Activated naive CD4-positive, alpha-beta T cell treated with anti-CD3 and anti-CD28 coated beads, Interleukin-2, amount 50 U/mL, for 16 hours (primary cell): ENCODE results near the gene PARD6A.
"Not testable (repeated sequence)": the region's sequence is repeated elsewhere in the genome, so short reads cannot be mapped to it uniquely, and the experiment has no call there.

Source experiments
- DNase-seq: peaks from one replicate; pipeline ENCODE4 v3.0.0-alpha.2; 2020

PARD6A gene

GRCh38 chr16:67667817-67668494 lies 7.2 kb downstream of the PARD6A start:
- DNase-seq: peak; percentile 84

GRCh38 chr16:67668495-67669157 lies 7.9 kb downstream of the PARD6A start:
- DNase-seq: peak; percentile 45

GRCh38 chr16:67669499-67670101 lies 8.8 kb downstream of the PARD6A start:
- DNase-seq: no peak

- DNase-seq: no peak
These were observed 11.5 kb downstream of the PARD6A start for GRCh38 chr16:67672306-67672705.

GRCh38 chr16:67672739-67673662 lies 12.2 kb downstream of the PARD6A start:
- peak; percentile 56 for DNase-seq

- no peak for DNase-seq
These were observed 13.2 kb downstream of the PARD6A start for GRCh38 chr16:67673712-67674580.

- DNase-seq: no peak
These were observed 14.3 kb downstream of the PARD6A start for GRCh38 chr16:67674851-67675578.

- DNase-seq: no peak
These were observed 14.8 kb downstream of the PARD6A start for GRCh38 chr16:67675579-67675935.

GRCh38 chr16:67675999-67676398 lies 15.2 kb downstream of the PARD6A start:
- DNase-seq: no peak

GRCh38 chr16:67676516-67676915 lies 15.8 kb downstream of the PARD6A start:
- no peak for DNase-seq

GRCh38 chr16:67676939-67677338 lies 16.2 kb downstream of the PARD6A start:
- DNase-seq: no peak

- DNase-seq: no peak
These were observed 17.0 kb downstream of the PARD6A start for GRCh38 chr16:67677712-67678111.

GRCh38 chr16:67678354-67679023 lies 17.7 kb downstream of the PARD6A start:
- DNase-seq: no peak

- DNase-seq: no peak
These were observed 19.5 kb downstream of the PARD6A start for GRCh38 chr16:67679935-67680897.

- no peak for DNase-seq
These were observed 23.0 kb downstream of the PARD6A start for GRCh38 chr16:67683767-67684166.

- DNase-seq: no peak
These were observed 24.8 kb downstream of the PARD6A start for GRCh38 chr16:67685388-67686112.

GRCh38 chr16:67693517-67694285 lies 32.9 kb downstream of the PARD6A start:
- not testable (repeated sequence) for DNase-seq

- DNase-seq: no peak
These were observed 33.9 kb downstream of the PARD6A start for GRCh38 chr16:67694611-67695010.
